SK-N-SH treated with all-trans-retinoic acid at 6 μM for 48 hours (cell line): ENCODE data around the gene EPS8.

Experiments used
- ATAC-seq: fragments of 200-7000 bp; cut with Tn5 transposase; 3 replicates; pipeline ENCODE4 v1.9.1; 2020; ENCODE audit warnings: mild to moderate bottlenecking, moderate library complexity
- BACH2 ChIP-seq: fragments of 250-450 bp; sonication (Bioruptor Pico); IDR thresholded peaks from 2 replicates; pipeline ENCODE4 v1.9.0; 2021; ENCODE audit warnings: mild to moderate bottlenecking, borderline replicate concordance
- CSDC2 ChIP-seq: fragments of 250-450 bp; sonication (Bioruptor Pico); IDR thresholded peaks from 2 replicates; pipeline ENCODE4 v1.5.0; 2020; ENCODE audit warnings: mild to moderate bottlenecking, moderate library complexity
- CSRNP3 ChIP-seq: fragments of 250-450 bp; sonication (Bioruptor Pico); IDR thresholded peaks from 2 replicates; pipeline ENCODE4 v1.5.1; 2021; ENCODE audit warnings: mild to moderate bottlenecking, moderate library complexity
- ISL1 ChIP-seq: fragments of 250-450 bp; sonication (Bioruptor Pico); IDR thresholded peaks from 2 replicates; pipeline ENCODE4 v2.1.2; 2022; ENCODE audit warnings: mild to moderate bottlenecking, moderate library complexity
- OSR1 ChIP-seq: fragments of 250-450 bp; sonication (Bioruptor Pico); IDR thresholded peaks from 2 replicates; pipeline ENCODE4 v1.8.0; 2022; ENCODE audit warnings: moderate library complexity, mild to moderate bottlenecking, inconsistent platforms
- PPARA ChIP-seq: fragments of 250-450 bp; sonication (Bioruptor Pico); IDR thresholded peaks from 2 replicates; pipeline ENCODE4 v1.5.0; 2020; ENCODE audit warnings: mild to moderate bottlenecking, borderline replicate concordance
- RARB ChIP-seq: fragments of 250-450 bp; sonication (Bioruptor Pico); IDR thresholded peaks from 2 replicates; pipeline ENCODE4 v1.8.0; 2021; ENCODE audit warnings: mild to moderate bottlenecking, moderate library complexity
- SNAI2 ChIP-seq: fragments of 250-450 bp; sonication (Bioruptor Pico); IDR thresholded peaks from 2 replicates; pipeline ENCODE4 v1.5.0; 2020; ENCODE audit warnings: mild to moderate bottlenecking, moderate library complexity
- TOX ChIP-seq: fragments of 250-450 bp; sonication (Bioruptor Pico); IDR thresholded peaks from 2 replicates; pipeline ENCODE4 v1.8.0; 2021; ENCODE audit warnings: mild to moderate bottlenecking, moderate library complexity, borderline replicate concordance
- TSHZ2 ChIP-seq: fragments of 250-450 bp; sonication (Bioruptor Pico); IDR thresholded peaks from 2 replicates; pipeline ENCODE4 v1.5.0; 2020; ENCODE audit warnings: mild to moderate bottlenecking, moderate library complexity
- ZFP3 ChIP-seq: fragments of 250-450 bp; sonication (Bioruptor Pico); IDR thresholded peaks from 2 replicates; pipeline ENCODE4 v1.5.0; 2020; ENCODE audit warnings: mild to moderate bottlenecking, moderate library complexity
- ZFP30 ChIP-seq: fragments of 450-650 bp; formaldehyde crosslinking; IDR thresholded peaks from 2 replicates; pipeline ENCODE4 v1.5.0; 2022; ENCODE audit warnings: mild to moderate bottlenecking, moderate library complexity
- TF ChIP-seq, protein P1 (sequence below): fragments of 250-450 bp; sonication (Bioruptor Pico); IDR thresholded peaks from 2 replicates; pipeline ENCODE4 v1.8.0; 2020; ENCODE audit warnings: mild to moderate bottlenecking, moderate library complexity, borderline replicate concordance
- TF ChIP-seq, protein P2 (sequence below): fragments of 250-450 bp; sonication (Bioruptor Pico); IDR thresholded peaks from 2 replicates; pipeline ENCODE4 v1.8.0; 2021; ENCODE audit warnings: low read depth, mild to moderate bottlenecking, moderate library complexity, borderline replicate concordance

The EPS8 gene

GRCh38 chr12:15631007-15631715 lies 158.0 kb downstream of the EPS8 start:
- TF ChIP-seq, protein P1, sequence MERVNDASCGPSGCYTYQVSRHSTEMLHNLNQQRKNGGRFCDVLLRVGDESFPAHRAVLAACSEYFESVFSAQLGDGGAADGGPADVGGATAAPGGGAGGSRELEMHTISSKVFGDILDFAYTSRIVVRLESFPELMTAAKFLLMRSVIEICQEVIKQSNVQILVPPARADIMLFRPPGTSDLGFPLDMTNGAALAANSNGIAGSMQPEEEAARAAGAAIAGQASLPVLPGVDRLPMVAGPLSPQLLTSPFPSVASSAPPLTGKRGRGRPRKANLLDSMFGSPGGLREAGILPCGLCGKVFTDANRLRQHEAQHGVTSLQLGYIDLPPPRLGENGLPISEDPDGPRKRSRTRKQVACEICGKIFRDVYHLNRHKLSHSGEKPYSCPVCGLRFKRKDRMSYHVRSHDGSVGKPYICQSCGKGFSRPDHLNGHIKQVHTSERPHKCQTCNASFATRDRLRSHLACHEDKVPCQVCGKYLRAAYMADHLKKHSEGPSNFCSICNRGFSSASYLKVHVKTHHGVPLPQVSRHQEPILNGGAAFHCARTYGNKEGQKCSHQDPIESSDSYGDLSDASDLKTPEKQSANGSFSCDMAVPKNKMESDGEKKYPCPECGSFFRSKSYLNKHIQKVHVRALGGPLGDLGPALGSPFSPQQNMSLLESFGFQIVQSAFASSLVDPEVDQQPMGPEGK (CRISPR knock-in tag): no peak
- peak; percentile 9; the same call in 1 of the 2 replicates for TF ChIP-seq ISL1 (CRISPR knock-in tag)
- no peak for TF ChIP-seq TOX (CRISPR knock-in tag)
- ATAC-seq: peak; percentile 33

DNA sequence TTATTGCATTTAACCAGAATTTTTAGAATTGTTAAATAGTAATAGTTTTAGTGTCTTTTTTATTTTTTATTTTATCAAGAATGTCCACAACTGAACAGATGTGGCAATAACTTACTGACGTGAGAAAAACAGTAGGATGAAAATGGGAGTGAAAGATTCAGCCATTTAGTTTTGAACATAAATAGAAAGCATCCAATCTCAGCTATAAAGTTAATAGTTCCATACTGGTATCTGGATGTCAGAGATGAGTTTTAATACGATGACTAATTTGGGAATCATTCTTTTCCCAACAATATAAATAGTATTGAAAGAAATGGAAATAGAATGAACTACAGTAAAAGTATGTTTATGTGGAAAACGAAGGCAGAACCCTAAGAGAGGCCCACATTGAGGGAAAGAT lies 159.4 kb downstream of the EPS8 start:
- TF ChIP-seq, protein P1 (CRISPR knock-in tag): no peak
- TF ChIP-seq ZFP3 (CRISPR knock-in tag): 0 out of 2 replicates have a peak, but pooled peaks have one; percentile 45
- ATAC-seq: peak; percentile 29

DNA sequence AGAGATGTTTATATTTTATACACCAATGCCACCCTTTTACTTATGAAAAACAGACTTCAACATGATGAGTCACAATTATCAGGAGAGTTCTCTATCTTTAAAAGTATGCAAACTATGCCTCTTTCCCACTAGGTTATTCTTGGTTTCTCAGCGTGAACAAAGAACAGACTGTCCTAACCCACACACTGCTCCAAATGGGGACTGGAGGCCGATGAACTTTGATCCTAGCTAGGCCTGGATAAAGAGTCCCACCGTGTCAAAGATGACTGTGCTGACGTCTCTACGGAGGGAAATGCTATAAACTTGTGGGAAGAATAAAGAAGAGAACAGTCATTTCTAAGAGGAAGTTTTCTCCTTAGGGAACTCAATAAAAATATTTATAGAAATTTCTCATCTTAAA lies 160.1 kb downstream of the EPS8 start:
- TF ChIP-seq CSDC2 (CRISPR knock-in tag) (peak; percentile 78; the same call in 1 of the 2 replicates), ZFP3 (CRISPR knock-in tag) (peak; percentile 52), ISL1 (CRISPR knock-in tag) (peak; percentile 68), OSR1 (CRISPR knock-in tag) (no peak)
- ATAC-seq: peak; percentile 93

DNA sequence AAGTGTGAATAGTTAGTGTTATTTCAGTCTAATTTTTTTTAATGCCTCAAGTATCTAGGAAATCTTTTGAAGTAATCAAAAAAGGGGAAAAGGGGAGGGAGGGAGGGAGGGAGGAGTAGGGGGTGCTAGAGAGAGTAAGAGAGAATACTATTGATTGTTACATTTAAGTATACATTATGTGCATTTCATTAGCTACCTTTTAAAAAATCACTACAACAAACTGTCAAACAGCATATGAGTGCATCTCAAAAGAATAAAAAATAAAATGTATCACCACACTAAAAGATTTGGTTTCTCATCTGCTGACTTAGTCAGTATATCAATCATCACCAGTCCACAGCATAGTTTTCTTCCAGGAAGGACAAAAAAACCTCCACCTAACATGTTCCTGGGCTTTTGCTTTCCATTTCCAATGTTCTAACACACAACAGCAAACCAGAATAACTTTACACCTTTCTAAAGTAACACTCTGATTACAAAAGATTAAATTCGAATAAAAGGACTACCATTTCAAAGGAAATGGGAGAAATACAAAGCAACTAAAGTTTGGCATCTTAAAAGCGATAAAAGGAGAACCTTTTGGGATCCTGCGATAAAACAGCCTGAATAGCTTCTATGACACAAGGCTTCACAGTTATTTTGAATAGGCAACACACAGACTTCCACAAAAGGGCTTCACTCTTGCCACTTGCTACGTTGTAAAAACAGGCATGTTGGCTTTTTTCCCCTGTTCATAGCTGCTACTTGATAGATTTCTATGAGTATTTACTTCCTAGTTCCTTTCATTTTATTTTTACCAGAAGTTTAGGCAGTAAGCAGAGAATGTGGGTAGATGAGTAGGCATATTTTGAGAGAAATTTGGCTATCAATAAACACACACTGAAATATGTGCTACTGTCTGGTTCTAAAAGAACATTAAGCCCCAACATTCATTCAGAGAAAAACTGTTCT lies 160.9 kb downstream of the EPS8 start:
- ATAC-seq: peak; percentile 48
- TF ChIP-seq, protein P2, sequence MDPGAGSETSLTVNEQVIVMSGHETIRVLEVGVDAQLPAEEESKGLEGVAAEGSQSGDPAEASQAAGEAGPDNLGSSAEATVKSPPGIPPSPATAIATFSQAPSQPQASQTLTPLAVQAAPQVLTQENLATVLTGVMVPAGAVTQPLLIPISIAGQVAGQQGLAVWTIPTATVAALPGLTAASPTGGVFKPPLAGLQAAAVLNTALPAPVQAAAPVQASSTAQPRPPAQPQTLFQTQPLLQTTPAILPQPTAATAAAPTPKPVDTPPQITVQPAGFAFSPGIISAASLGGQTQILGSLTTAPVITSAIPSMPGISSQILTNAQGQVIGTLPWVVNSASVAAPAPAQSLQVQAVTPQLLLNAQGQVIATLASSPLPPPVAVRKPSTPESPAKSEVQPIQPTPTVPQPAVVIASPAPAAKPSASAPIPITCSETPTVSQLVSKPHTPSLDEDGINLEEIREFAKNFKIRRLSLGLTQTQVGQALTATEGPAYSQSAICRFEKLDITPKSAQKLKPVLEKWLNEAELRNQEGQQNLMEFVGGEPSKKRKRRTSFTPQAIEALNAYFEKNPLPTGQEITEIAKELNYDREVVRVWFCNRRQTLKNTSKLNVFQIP: no peak
- TF ChIP-seq CSDC2 (CRISPR knock-in tag): 0 out of 2 replicates have a peak, but pooled peaks have one; percentile 58

DNA sequence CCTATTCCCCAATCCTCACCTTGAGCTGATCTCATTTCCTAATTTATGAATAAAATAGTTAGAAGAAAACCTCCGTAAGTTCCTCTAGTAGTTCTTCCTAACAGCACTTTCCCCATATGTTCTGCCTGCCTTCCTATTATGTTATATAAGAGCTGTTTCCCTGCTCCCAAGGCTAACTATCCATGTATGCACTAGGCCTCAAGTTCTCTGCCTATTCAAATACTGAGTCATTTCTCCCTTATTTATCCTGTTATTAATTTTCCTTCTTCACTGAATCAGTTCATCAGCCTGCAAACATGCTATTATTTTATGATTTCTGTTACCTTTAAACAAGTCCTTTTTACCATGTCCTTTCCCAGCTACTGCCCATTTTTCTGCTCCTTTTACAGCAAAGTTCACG lies 164.1 kb downstream of the EPS8 start:
- TF ChIP-seq OSR1 (CRISPR knock-in tag) (no peak), PPARA (no peak)
- ATAC-seq: no peak

DNA sequence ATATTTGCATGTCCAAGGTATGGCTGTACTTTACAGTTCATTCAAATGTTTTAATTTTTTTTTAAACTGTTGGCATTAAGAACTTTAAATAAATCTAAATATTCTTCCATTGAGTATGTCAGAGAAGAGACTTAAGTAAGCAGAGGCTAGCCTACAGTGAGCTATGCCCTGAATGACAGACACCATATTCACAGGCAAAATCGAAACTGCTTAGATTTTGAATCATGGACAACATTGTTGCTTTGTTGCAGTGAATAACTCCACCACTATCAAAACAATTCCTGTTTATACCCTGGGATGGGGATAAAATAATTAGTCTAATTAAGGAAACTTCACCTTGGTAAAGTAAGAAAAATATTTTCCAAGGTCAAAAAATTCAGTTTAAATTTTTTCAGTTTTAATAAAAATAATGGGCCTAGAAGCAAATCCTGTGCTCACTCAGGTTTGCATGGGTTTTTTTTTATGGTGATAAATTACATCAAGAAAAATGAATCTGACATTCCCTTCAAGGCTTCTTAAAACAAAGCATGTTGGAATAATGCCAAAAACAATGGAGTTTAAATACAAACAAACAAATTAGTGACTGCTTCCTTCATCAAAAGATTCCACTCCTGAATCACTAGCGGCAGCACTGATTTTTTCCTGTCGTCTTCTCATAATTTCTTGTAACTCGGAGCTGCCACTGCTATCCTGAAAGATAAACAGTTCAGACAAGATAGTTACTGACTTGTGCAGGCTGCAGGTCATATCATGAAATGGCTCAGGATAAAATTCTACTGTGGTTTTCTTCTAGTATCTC lies 168.2 kb downstream of the EPS8 start:
- no peak for ATAC-seq
- TF ChIP-seq, protein P1 (CRISPR knock-in tag): no peak
- no peak for TF ChIP-seq TOX (CRISPR knock-in tag)
- no peak for TF ChIP-seq CSRNP3 (CRISPR knock-in tag)
- no peak for TF ChIP-seq BACH2
- no peak for TF ChIP-seq SNAI2 (CRISPR knock-in tag)
- no peak for TF ChIP-seq RARB (CRISPR knock-in tag)
- TF ChIP-seq TSHZ2 (CRISPR knock-in tag): no peak
- no peak for TF ChIP-seq ZFP30
